KBM-7 (cell line): ENCODE measurements around the gene TDRD9.
"Not testable (repeated sequence)": the region's sequence is repeated elsewhere in the genome, so short reads cannot be mapped to it uniquely, and the experiment has no call there.

Experiments used
- DNase-seq: peaks from one replicate; pipeline ENCODE4 v3.0.0-alpha.2; 2015
- in situ Hi-C: fragments of 300-500 bp; cut with MboI; formaldehyde crosslinking; loops from 2 replicates; pipeline ENCODE4 v1.14.3; 2020; ENCODE audit warnings: low sequenced_read_pairs, low pct_unique_long_range_greater_than_20kb, mixed read lengths

Gene TDRD9

GRCh38 chr14:103915616-103916015 lies 12.6 kb upstream of the TDRD9 start:
- in situ Hi-C loops = no loop called here
- DNase-seq = no peak

- DNase-seq = no peak
- in situ Hi-C loops = no loop called here
Measured at GRCh38 chr14:103916636-103917262, 11.5 kb upstream of the TDRD9 start.

DNA sequence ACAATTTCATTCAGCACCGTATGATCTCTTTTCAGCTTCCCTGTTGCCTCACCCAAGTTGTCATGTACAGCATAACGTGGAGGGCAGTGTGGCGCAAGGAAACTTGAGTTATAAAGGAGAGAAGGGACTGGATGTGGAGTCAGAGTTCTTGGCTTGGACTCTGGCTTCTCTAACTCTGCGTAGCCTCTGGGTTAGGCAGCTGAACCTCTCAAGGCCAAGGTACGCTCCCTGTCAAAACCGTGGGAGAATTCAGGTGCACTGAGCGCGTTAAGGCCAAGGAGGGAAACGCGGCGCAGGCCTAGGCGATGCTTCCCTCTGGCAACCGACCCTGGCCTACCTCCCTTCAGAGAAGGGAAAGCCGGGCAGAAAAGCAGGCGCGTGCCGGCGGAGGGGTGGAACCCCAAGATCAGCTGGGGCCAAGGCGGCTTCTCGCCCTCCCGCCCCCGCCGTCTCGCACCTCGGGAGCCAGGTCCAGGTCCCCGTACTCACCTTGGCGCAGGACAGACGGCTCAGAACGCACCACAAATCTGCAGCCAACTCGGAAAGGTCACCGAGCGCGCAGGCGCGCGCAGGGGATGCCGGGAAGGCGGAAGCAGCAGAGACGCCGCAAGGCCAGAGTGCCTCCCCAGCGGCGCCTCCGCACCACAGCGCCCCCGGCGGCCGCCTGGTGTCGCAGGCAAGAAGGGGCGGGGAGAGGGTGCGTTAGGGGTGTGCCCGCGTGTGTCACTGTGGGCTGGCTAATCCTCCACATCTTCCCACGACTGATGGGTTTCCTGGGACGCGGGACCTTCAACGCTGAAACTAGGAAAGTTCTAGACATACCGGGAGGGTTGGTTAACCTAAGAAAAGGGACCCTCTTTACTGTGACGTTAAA lies 7.0 kb upstream of the TDRD9 start:
- DNase-seq = peak; percentile 95
- in situ Hi-C loops = no loop called here

DNA sequence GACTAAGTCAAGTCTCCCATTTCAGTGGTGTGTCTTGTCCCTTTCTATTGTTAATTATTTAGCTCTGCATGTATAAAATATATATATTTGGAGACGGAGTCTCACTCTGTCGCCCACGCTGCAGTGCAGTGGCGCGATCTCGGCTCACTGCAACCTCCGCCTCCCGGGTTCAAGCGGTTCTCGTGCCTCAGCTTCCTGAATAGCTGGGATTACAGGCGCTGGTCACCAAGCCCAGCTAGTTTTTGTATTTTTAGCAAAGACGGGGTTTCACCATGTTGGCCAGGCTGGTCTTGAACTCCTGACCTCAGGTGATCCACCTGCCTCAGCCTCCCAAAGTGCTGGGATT lies 6.4 kb upstream of the TDRD9 start:
- DNase-seq, in situ Hi-C loops: not testable (repeated sequence)

GRCh38 chr14:103923863-103924262 lies 4.4 kb upstream of the TDRD9 start:
- in situ Hi-C loops = no loop called here
- peak; percentile 93 for DNase-seq

DNA sequence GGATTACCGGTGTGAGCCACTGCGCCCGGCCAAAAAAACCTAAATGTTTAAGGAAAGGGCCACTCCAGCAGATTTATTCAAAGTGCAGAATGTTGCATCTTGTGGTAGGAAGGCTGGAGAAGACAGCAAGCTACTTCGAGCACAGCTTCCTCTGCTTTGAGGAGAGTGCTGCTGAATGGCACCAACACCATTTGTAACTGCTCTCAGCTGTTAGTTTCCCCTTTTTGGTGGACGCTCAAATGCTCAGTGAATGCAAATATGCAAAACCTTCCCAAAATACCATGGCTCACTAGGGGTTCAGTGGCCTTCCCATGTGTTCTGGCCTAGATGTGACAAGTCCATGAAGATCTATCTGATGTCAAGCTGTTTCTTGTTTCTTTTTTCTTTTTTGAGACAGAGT lies 2.9 kb upstream of the TDRD9 start:
- in situ Hi-C loops = no loop called here
- DNase-seq = peak; percentile 54

DNA sequence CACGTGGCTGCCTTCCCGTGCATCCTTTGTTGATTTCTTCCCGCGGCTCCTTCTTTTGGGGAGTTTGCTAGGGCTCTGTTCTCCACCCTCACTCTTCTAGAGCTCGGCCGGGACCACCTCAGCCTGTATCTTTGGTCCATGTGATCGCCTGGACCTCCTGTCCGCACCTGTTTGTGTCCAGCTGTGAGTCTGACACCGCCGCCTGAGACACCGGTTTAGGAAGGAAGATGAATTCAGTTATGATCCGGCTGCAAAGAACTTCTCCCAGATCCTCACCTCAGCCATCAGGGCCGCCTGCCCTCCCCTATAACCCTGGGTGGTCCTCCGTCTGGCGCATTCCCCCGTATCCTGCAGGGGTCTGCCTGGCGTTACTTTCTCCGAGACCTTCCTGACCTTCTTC lies 690 bp upstream of the TDRD9 start:
- no peak for DNase-seq
- in situ Hi-C loops = no loop called here

- no peak for DNase-seq
Measured at GRCh38 chr14:103930051-103930604, 1.9 kb downstream of the TDRD9 start.

GRCh38 chr14:103931422-103931821 lies 3.2 kb downstream of the TDRD9 start:
- peak; percentile 92 for DNase-seq
- in situ Hi-C loops = no loop called here

More at GRCh38 chr14:103930051-103930604, 1.9 kb downstream of the TDRD9 start:
- in situ Hi-C loops = no loop called here

- DNase-seq = peak; percentile 27
- in situ Hi-C loops = no loop called here
Measured at GRCh38 chr14:103932791-103933490, 4.7 kb downstream of the TDRD9 start.

- no peak for DNase-seq
- in situ Hi-C loops = no loop called here
Measured at GRCh38 chr14:103935102-103935501, 6.8 kb downstream of the TDRD9 start.

GRCh38 chr14:103941462-103941861 lies 13.2 kb downstream of the TDRD9 start:
- DNase-seq = no peak
- in situ Hi-C loops = no loop called here

GRCh38 chr14:103941973-103942736 lies 13.9 kb downstream of the TDRD9 start, which contains the start of gene RD3L:
Gene RD3L (minus strand): TSS chr14:103942529. CDS start chr14:103941695, 834 bp downstream.
- DNase-seq = no peak
- in situ Hi-C loops = no loop called here

GRCh38 chr14:103943673-103944072 lies 15.4 kb downstream of the TDRD9 start:
- in situ Hi-C loops = no loop called here
- DNase-seq = no peak

DNA sequence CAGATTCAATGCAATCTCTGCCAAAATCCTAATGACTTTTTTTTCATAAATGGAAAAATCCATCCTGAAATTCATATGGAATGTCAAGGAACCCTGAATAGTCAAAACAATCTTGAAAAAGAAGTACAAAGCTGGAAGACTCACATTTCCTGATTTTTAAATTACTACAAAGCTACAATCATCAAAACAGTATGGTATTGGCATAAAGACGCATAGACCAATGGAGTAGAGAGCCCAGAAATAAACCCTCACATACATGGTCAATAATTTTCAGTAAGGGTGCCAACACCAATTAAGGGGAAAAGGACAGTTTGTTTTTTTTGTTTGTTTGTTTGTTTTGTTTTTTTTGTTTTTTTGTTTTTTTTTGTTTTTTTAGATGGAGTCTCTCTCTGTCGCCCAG lies 18.7 kb downstream of the TDRD9 start:
- no peak for DNase-seq
- in situ Hi-C loops = no loop called here

DNA sequence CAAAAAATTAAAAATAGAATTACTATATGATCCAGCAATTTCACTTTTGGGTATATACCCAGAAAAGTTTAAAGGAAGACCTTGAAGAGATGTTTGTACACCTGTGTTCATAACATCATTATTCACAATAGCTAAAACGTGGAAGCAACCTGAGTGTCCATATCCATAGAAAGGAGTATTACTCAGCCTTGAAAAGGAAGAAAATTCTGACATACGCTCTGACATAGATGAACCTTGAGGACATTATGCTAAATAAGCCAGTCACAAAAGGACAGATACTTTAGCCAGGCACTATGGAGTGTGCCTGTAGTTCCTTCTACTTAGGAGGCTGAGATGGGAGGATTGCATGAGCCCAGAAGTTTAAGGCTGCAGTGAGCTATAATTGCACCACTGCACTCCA lies 20.2 kb downstream of the TDRD9 start:
- in situ Hi-C loops = no loop called here
- no peak for DNase-seq

GRCh38 chr14:103949131-103949790 lies 21.0 kb downstream of the TDRD9 start:
- no peak for DNase-seq
- in situ Hi-C loops = no loop called here

- in situ Hi-C loops = no loop called here
- no peak for DNase-seq
Measured at GRCh38 chr14:103960457-103961055, 32.3 kb downstream of the TDRD9 start.
